GM20000 (cell line): ENCODE results near the gene IGSF6.

Source experiments
- DNase-seq: peaks from one replicate; pipeline ENCODE4 v3.0.0; 2012; ENCODE audit warnings: low spot score
- CTCF ChIP-seq: IDR thresholded peaks from 2 replicates; pipeline ENCODE4 v1.5.1; 2012; ENCODE audit warnings: mild to moderate bottlenecking, control low read depth; ENCODE audit errors: extremely low read depth, missing control alignments

The IGSF6 gene

GRCh38 chr16:21592191-21592590 lies 60.2 kb downstream of the IGSF6 start:
- no peak for DNase-seq
- no peak for TF ChIP-seq CTCF

DNA sequence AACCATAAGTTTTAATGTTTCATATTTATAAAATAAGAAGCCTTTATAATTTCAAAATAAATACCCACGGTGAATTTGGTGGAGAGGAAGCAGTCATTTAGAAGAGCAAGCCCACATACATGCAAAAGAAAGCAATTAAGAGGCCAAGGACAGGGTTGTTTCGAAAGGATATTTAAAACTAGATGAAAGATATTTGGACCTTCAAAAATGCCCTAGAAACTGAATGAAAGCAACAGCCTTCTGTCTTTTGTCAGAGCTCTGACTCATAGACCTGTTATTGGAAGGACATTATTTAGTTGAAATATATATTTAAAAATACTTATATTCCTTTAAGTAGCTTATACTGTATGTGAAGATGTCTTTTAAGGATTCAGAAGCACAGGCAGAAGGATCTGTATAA lies 61.6 kb downstream of the IGSF6 start:
- no peak for TF ChIP-seq CTCF
- no peak for DNase-seq

DNA sequence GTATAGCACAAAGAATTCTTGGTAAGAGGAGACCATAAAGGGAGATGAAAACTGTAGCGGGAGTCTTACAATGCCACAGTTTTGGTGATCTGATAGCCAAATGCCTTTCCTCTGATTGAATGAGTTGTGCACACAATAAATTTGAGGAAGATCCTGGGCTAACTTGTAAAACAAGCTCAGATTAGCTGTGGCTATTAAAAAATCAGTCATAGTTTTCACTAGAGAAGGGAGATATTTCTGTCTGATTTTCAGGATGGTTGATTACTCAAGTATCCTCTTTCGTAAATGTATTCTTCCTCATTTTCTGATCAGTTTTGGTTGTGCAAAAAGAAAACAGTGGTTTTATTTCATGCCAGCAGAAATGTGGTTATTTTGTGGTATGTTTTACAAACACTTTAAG lies 62.1 kb downstream of the IGSF6 start:
- no peak for TF ChIP-seq CTCF
- DNase-seq: no peak

DNA sequence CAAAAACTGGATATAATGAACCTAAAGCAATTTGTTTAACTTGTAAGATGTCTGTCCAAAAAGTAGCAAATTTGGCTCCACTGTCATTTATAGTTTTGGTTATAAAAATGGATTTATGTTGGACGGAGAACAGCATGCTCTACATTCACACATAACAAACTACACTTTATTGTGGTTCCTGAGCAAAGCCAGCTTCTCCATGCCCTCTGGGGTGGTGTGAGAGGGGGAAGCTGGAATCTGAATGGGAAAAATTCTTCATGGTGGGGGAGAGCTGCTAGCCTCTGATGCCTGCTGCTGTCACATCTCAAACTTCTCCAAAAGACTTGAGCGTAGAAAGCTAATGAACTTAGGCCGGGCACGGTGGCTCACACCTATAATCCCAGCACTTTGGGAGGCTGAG lies 62.9 kb downstream of the IGSF6 start:
- DNase-seq: no peak
- no peak for TF ChIP-seq CTCF
